Measurements from ENCODE around the gene PPM1H.

The PPM1H gene

DNA sequence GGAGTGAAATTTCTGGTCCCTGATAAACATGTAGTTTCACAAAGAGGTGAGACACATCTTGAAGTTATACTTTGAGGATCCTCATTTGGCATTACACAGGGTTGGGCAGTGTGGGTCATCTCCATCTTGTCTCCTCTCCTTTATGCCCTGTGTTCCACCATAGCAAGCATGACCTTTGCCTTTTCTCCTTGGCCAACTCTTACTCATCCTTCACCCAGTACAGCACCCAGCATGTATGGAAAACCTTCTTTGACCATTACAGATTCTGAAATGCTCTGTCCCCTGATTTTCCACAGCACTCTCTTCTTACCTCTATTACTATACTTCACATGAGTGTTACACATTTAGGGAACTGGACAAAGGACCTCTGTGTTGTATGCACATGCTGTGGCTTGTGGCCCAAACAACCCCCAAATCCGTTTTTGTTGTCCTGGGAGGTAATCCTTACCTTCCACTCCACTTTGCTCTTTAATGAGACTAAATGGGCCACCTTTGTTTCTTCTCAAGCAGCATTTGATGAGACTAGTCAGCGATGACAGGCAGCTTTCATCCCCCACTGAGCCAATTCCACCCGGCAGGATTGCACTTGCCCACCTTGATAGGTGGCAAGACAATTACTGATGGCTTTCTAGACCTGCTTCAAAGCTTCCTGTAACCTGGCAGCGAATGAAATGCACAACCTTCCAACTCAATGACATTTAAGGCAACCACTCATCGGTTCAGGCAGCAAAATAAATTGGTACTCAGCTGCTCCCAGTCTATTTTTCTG, 304.8 kb downstream of the PPM1H start:
- Mint-ChIP-seq H3K4me1 (peaks cover 56% of the 10 kb centered on the region), H3K4me3 (no peak overlapping the region), H3K27ac (no peak overlapping the region), H3K9me3 (no peaks in the 10 kb centered on the region), H3K36me3 (ENCODE audit: low read depth) (no peaks in the 10 kb centered on the region), H3K27me3 (ENCODE audit: low read depth, poor library complexity) (peaks cover 24% of the 10 kb centered on the region)
- DNase-seq, result no peak
- TF ChIP-seq, protein P1, sequence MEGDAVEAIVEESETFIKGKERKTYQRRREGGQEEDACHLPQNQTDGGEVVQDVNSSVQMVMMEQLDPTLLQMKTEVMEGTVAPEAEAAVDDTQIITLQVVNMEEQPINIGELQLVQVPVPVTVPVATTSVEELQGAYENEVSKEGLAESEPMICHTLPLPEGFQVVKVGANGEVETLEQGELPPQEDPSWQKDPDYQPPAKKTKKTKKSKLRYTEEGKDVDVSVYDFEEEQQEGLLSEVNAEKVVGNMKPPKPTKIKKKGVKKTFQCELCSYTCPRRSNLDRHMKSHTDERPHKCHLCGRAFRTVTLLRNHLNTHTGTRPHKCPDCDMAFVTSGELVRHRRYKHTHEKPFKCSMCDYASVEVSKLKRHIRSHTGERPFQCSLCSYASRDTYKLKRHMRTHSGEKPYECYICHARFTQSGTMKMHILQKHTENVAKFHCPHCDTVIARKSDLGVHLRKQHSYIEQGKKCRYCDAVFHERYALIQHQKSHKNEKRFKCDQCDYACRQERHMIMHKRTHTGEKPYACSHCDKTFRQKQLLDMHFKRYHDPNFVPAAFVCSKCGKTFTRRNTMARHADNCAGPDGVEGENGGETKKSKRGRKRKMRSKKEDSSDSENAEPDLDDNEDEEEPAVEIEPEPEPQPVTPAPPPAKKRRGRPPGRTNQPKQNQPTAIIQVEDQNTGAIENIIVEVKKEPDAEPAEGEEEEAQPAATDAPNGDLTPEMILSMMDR (IDR thresholded peaks at IDR 0.05), result no peak

DNA sequence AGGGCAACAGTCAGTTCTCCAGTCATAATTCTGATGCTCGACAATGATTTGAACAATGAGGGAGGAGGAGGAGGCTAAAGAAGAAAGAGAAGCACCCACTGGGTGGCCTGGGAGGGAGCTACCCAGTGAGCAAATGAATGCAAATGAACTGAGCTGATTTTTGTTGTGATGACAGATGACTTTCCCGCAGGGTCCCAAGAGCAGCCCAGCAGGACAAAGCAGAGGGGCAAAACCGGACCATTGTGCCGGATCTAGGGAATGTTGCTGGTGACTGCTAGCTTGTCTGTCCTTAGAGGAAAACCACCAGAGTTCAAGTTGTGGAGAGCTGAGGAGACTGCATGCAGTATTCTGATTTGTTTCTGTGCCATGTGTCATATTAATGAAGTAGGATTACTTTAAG, 305.5 kb downstream of the PPM1H start:
- Mint-ChIP-seq H3K4me3 (no peak overlapping the region), H3K27me3 (ENCODE audit: low read depth, poor library complexity) (peaks cover 24% of the 10 kb centered on the region), H3K9me3 (no peaks in the 10 kb centered on the region), H3K4me1 (peaks cover 61% of the 10 kb centered on the region), H3K36me3 (ENCODE audit: low read depth) (no peaks in the 10 kb centered on the region), H3K27ac (no peak overlapping the region)
- TF ChIP-seq, protein P1 (IDR thresholded peaks at IDR 0.05), result no peak
- DNase-seq, result no peak

DNA sequence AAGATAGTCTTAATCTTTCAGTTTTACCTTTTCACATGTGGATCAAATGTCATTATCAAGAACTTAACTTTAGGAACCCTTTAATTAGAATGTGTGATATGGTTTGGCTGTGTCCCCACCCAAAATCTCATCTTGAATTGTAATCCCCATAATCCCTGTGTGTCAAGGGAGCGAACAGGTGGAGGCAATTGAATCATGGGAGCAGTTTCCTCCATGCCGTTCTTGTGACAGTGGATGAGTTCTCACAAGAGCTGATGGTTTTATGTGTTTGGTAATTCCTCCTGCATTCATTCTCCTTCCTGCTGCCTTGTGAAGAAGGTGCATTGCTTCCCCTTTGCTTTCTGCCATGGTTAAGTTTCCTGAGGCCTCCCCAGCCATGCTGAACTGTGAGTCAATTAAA, 307.8 kb downstream of the PPM1H start:
- DNase-seq, result no peak
- H3K36me3 Mint-ChIP-seq (ENCODE audit: low read depth), result peaks cover 5% of the 10 kb centered on the region
- peaks cover 45% of the 10 kb centered on the region for H3K4me1 Mint-ChIP-seq
- H3K4me3 Mint-ChIP-seq, result no peak overlapping the region
- peaks cover 20% of the 10 kb centered on the region for H3K27me3 Mint-ChIP-seq (ENCODE audit: low read depth, poor library complexity)
- H3K27ac Mint-ChIP-seq, result no peak overlapping the region
- TF ChIP-seq, protein P1 (IDR thresholded peaks at IDR 0.05), result no peak
- no peaks in the 10 kb centered on the region for H3K9me3 Mint-ChIP-seq

DNA sequence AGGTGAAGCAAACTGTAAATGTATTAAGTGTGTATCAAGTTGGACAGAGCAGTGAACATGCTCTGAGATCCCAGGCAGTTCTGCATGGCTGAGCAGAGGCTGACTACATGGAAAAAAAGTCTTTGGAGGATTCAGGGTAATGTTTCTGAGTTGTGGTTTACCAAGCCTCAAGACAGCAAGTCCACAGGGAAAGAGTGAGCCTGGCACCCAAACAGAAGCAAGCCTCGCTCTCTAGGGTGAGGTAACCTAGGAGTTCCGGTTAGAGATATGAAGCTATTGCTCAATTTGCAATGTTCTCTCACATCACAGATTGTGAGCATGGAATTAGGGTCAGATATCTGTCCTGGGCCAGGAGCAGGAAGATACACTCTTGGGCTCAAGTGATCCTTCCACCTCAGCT, 309.7 kb downstream of the PPM1H start:
- TF ChIP-seq, protein P1 (IDR thresholded peaks at IDR 0.05), result no peak
- no peak overlapping the region for H3K27ac Mint-ChIP-seq
- H3K4me1 Mint-ChIP-seq, result peaks cover 37% of the 10 kb centered on the region
- DNase-seq, result no peak
- no peaks in the 10 kb centered on the region for H3K9me3 Mint-ChIP-seq
- H3K4me3 Mint-ChIP-seq, result no peak overlapping the region
- peaks cover 16% of the 10 kb centered on the region for H3K27me3 Mint-ChIP-seq (ENCODE audit: low read depth, poor library complexity)
- H3K36me3 Mint-ChIP-seq (ENCODE audit: low read depth), result peaks cover 5% of the 10 kb centered on the region

DNA sequence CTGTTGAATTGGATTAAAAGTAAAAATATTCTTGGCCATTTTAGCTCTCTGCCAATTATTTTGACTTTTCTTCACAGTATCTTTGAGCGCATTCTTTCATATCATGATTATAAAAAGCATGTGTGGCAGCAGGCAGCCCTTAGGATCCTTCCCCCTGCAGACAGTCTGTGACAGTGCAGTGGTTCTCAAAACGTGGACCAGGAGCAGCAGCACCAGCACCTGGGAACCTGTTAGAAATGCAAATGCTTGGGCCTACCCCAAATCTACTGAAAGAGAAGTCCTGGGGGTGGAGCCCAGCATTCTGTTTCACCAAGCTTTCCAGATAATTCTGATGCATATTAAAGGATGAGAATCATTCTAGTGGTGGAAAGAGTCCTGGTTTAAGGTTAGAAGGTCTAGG, 312.8 kb downstream of the PPM1H start:
- Mint-ChIP-seq H3K27me3 (ENCODE audit: low read depth, poor library complexity) (peaks cover 7% of the 10 kb centered on the region), H3K4me1 (peaks cover 24% of the 10 kb centered on the region)

More for the DNA sequence above, 312.8 kb downstream of the PPM1H start:
- peaks cover 5% of the 10 kb centered on the region for H3K36me3 Mint-ChIP-seq (ENCODE audit: low read depth)
- DNase-seq, result no peak
- no peak overlapping the region for H3K4me3 Mint-ChIP-seq
- H3K27ac Mint-ChIP-seq, result no peak overlapping the region
- no peaks in the 10 kb centered on the region for H3K9me3 Mint-ChIP-seq
- TF ChIP-seq, protein P1 (IDR thresholded peaks at IDR 0.05), result no peak
